ENCODE measurements around the gene CLDN12.

GRCh38 chr7:90383861-90384260 lies 19.4 kb upstream of the CLDN12 start:
- no peak for TF ChIP-seq CTCF (IDR thresholded peaks at IDR 0.05)
- no peak for TF ChIP-seq EZH2 (IDR thresholded peaks at IDR 0.05; ENCODE audit: borderline replicate concordance, insufficient read depth, low read depth, low read length, poor library complexity, severe bottlenecking)
